PC-3 (cell line): ENCODE data around the gene ZNF134. TPM values are rescaled to one million over a fixed set of nuclear protein-coding genes. Genes with fewer than 3 reads are reported as not detected.

Experiments
- ATAC-seq: fragments of 200-7000 bp; cut with Tn5 transposase; 2 replicates; pipeline ENCODE4 v1.9.1; 2020; ENCODE audit warnings: mild to moderate bottlenecking, moderate library complexity
- BruUV-seq: library from RNA; stranded (reverse); fragments of 400-500 nt; replicated peaks from 2 replicates; lab custom pipeline; 2021; lab: Mats Ljungman, UMichigan
- CTCF ChIA-PET: fragments of 300-600 bp; sonication (Branson Sonifier 250); formaldehyde crosslinking; loops from one replicate; lab custom pipeline; 2022; ENCODE audit warnings: antibody characterized with exemption; lab: Charles Lee
- POLR2A ChIA-PET: fragments of 300-600 bp; sonication (Branson Sonifier 250); formaldehyde crosslinking; loops from one replicate; lab custom pipeline; 2022; ENCODE audit warnings: antibody characterized with exemption; ENCODE audit not compliant: unreplicated experiment; lab: Charles Lee
- DNase-seq: peaks from one replicate; pipeline ENCODE4 v3.0.0-alpha.2; 2015
- H2AFZ ChIP-seq: fragments of 300-600 bp; sonication (generic); 2 replicates; pipeline ENCODE4 v1.6.0; 2016; ENCODE audit warnings: antibody characterized with exemption, low read length
- H3F3A ChIP-seq: fragments of 300-600 bp; sonication (generic); one replicate; pipeline ENCODE4 v1.6.0; 2017; ENCODE audit warnings: antibody characterized with exemption, low read length, control low read depth, mild to moderate bottlenecking; ENCODE audit not compliant: unreplicated experiment
- H3K27ac ChIP-seq: fragments of 300-600 bp; sonication (generic); 2 replicates; pipeline ENCODE4 v1.5.1; 2016; ENCODE audit warnings: mild to moderate bottlenecking, low read length
- H3K27me3 ChIP-seq: fragments of 300-600 bp; sonication (generic); 2 replicates; pipeline ENCODE4 v1.6.1; 2016; ENCODE audit warnings: low read length, mixed read lengths
- H3K36me3 ChIP-seq: fragments of 300-600 bp; sonication (generic); 2 replicates; pipeline ENCODE4 v1.6.1; 2016; ENCODE audit warnings: low read depth, mixed run types, low read length, mixed read lengths
- H3K4me1 ChIP-seq: fragments of 300-600 bp; sonication (generic); 2 replicates; pipeline ENCODE4 v1.5.1; 2016; ENCODE audit warnings: low read length; ENCODE audit not compliant: insufficient read depth
- H3K4me2 ChIP-seq: fragments of 300-600 bp; sonication (generic); 2 replicates; pipeline ENCODE4 v1.6.0; 2016; ENCODE audit warnings: low read length
- H3K4me3 ChIP-seq: fragments of 300-600 bp; sonication (generic); 2 replicates; pipeline ENCODE4 v1.5.1; 2016; ENCODE audit warnings: mild to moderate bottlenecking, low read length, mixed read lengths
- H3K79me2 ChIP-seq: fragments of 300-600 bp; sonication (generic); 2 replicates; pipeline ENCODE4 v1.6.1; 2017; ENCODE audit warnings: low read length, mixed read lengths
- H3K9ac ChIP-seq: fragments of 300-600 bp; sonication (generic); 2 replicates; pipeline ENCODE4 v1.6.0; 2016; ENCODE audit warnings: mild to moderate bottlenecking, low read length
- H3K9me2 ChIP-seq: fragments of 300-600 bp; sonication (generic); replicated peaks from 2 replicates; pipeline ENCODE4 v1.6.1; 2016; ENCODE audit warnings: mixed run types, low read length, mixed read lengths
- H3K9me3 ChIP-seq: fragments of 300-600 bp; sonication (generic); 2 replicates; pipeline ENCODE4 v1.6.1; 2016; ENCODE audit warnings: low read length, mixed read lengths
- H4K20me1 ChIP-seq: fragments of 300-600 bp; sonication (generic); 2 replicates; pipeline ENCODE4 v1.6.1; 2016; ENCODE audit warnings: low read length, mixed read lengths
- EZH2 ChIP-seq: fragments of 300-600 bp; sonication (generic); IDR thresholded peaks from one replicate; pipeline ENCODE4 v1.6.1; 2017; ENCODE audit warnings: antibody characterized with exemption, mild to moderate bottlenecking, low read length; ENCODE audit not compliant: unreplicated experiment
- EZH2phosphoT487 ChIP-seq: fragments of 300-600 bp; sonication (generic); IDR thresholded peaks from 2 replicates; pipeline ENCODE4 v1.6.1; 2018; ENCODE audit warnings: mild to moderate bottlenecking, antibody characterized with exemption, low read length, borderline replicate concordance
- intact Hi-C: fragments of 100-400 bp; cut with micrococcal nuclease; formaldehyde crosslinking; loops from 2 replicates; pipeline ENCODE4 v1.9.0; 2023
- total RNA-seq: library from RNA; depleted of rRNA; stranded (reverse); fragments of >200 nt; gene quantifications from 2 replicates; pipeline ENCODE4 v1.2.3, GENCODE V29; 2014
- TF ChIP-seq, protein P1 (sequence below): fragments of 300-600 bp; sonication (generic); conservative IDR thresholded peaks from 2 replicates; pipeline ENCODE4 v1.5.1; 2017; ENCODE audit warnings: antibody characterized with exemption, low read depth, mild to moderate bottlenecking, low read length

Gene ZNF134
- total RNA-seq, 1 experiment from 2014 or later, result 22.3 TPM

DNA sequence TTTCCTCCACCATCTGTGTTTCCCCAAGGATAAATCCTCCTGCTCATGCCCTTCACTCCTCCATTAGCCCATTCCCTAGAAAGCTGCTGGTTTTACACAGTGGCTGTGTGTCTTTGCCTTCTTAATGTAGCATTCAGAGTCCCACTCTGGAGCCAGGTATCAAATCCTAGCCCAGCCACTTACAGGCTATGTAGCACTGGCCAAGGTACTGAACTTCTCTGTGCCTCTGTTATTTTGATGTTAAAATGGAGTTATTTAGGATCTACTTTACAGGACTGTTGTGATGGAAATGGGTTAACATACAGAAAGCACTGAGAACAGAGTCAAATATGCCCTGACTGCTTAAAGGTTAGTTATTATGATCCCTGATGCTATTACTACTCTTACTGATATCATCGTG, 53.2 kb downstream of the ZNF134 start:
- Histone ChIP-seq H3K27me3 (no peaks in the 10 kb centered on the region), H3K27ac (no peak overlapping the region), H3K36me3 (no peaks in the 10 kb centered on the region), H3K9ac (no peak overlapping the region), H3K4me3 (no peak overlapping the region), H3K79me2 (no peaks in the 10 kb centered on the region), H3K4me2 (no peak overlapping the region), H3K9me3 (peaks cover 6% of the 10 kb centered on the region; the same call in 1 of the 2 replicates), H2AFZ (no peak overlapping the region), H3K4me1 (0 out of 2 replicates have a peak, but pooled peaks cover 4% of the 10 kb centered on the region), H3K9me2 (no peaks in the 10 kb centered on the region), H4K20me1 (no peaks in the 10 kb centered on the region), H3F3A (no peaks in the 10 kb centered on the region)
- intact Hi-C loops, result no loop called here
- POLR2A ChIA-PET, result no interaction called here
- ATAC-seq, result no peak
- no TSS peak for BruUV-seq
- no peak for DNase-seq
- TF ChIP-seq, protein P1, sequence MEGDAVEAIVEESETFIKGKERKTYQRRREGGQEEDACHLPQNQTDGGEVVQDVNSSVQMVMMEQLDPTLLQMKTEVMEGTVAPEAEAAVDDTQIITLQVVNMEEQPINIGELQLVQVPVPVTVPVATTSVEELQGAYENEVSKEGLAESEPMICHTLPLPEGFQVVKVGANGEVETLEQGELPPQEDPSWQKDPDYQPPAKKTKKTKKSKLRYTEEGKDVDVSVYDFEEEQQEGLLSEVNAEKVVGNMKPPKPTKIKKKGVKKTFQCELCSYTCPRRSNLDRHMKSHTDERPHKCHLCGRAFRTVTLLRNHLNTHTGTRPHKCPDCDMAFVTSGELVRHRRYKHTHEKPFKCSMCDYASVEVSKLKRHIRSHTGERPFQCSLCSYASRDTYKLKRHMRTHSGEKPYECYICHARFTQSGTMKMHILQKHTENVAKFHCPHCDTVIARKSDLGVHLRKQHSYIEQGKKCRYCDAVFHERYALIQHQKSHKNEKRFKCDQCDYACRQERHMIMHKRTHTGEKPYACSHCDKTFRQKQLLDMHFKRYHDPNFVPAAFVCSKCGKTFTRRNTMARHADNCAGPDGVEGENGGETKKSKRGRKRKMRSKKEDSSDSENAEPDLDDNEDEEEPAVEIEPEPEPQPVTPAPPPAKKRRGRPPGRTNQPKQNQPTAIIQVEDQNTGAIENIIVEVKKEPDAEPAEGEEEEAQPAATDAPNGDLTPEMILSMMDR, result no peak
- no peak for TF ChIP-seq EZH2
- no peak for TF ChIP-seq EZH2phosphoT487
- CTCF ChIA-PET, result no interaction called here

DNA sequence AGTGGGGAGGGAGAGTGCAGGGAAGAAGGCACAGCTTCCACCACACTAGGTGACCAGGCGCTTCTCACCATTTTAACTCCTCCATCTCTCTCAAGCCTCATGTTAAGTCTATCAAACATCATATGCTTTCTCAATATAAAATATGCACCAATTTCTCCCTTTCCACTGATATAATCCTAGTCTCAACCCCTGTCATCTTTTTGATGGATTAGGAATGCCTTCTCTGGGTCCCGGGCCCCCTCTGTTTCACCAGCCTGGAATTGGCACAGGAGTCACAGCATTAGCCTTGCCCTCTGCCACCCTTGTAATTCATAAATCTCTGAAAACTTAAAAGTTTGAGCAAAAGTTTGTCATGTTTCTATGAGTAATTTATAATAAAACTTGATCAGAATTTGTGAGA, 54.6 kb downstream of the ZNF134 start, which contains the start of gene ZSCAN4:
Gene ZSCAN4 (plus strand): TSS at position 301 of the 400 bp plus-strand sequence. CDS start 7,211 bp downstream, outside the sequence.
- DNase-seq (no peak), ATAC-seq (no peak)
- Histone ChIP-seq H3K79me2 (no peaks in the 10 kb centered on the region), H3K36me3 (no peaks in the 10 kb centered on the region), H3K9me2 (no peaks in the 10 kb centered on the region), H3K4me1 (0 out of 2 replicates have a peak, but pooled peaks cover 2% of the 10 kb centered on the region), H3K9ac (no peak within 1 kb of the TSS), H4K20me1 (no peaks in the 10 kb centered on the region), H3K27ac (no peak within 1 kb of the TSS), H3K27me3 (no peaks in the 10 kb centered on the region), H3K4me3 (no peak within 1 kb of the TSS), H3K4me2 (no peak within 1 kb of the TSS), H3F3A (no peaks in the 10 kb centered on the region), H3K9me3 (peaks cover 6% of the 10 kb centered on the region; the same call in 1 of the 2 replicates), H2AFZ (no peak within 1 kb of the TSS)
- ChIA-PET CTCF (no interaction called here), POLR2A (no interaction called here)
- TF ChIP-seq, protein P1, result no peak
- no peak for TF ChIP-seq EZH2phosphoT487
- no peak for TF ChIP-seq EZH2
- intact Hi-C loops, result no loop called here
- no TSS peak for BruUV-seq

DNA sequence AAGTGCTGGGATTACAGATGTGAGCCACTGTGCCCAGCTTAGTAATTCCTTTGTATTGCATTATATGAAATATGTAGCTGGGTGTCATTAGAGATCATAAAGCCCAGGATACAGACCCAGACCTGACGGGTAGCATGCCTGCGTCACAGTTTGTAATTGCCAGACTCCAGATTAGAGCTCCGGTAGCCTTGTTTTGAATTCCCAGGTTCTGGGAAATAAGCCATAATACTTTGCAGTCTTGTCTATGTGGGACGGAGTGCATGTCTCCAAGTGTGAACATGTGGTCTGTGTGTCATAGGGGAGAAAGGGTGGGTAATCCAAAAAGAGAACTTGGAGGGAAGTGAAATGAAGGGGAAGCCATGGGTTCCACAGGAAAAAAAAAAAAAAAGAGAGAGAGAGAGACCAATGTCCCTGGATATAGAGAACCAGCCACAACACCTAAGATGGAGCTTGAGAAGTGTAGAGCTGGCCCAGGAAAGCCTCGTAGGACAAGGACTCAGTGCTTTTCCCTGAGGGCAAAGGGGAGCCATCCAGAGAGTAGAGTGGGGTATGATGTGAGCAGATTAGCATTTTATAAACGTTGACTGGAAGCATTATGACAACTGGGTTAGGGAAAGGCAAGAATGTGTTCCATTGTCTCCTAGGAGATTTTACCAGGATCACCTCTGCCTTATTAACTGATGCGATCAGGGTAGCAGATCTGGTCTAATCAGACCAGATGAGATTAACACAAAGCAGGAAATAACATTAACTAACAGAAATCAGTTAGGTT, 57.3 kb downstream of the ZNF134 start:
- Histone ChIP-seq H3K4me3 (no peak overlapping the region), H3K4me2 (no peak overlapping the region), H3K27ac (no peak overlapping the region), H3F3A (no peaks in the 10 kb centered on the region), H3K9me2 (no peaks in the 10 kb centered on the region), H3K27me3 (no peaks in the 10 kb centered on the region), H3K36me3 (no peaks in the 10 kb centered on the region), H4K20me1 (no peaks in the 10 kb centered on the region), H3K79me2 (no peaks in the 10 kb centered on the region), H3K4me1 (no peaks in the 10 kb centered on the region), H3K9me3 (peaks cover 6% of the 10 kb centered on the region; the same call in 1 of the 2 replicates), H2AFZ (no peak overlapping the region), H3K9ac (no peak overlapping the region)
- ChIA-PET POLR2A (no interaction called here), CTCF (no interaction called here)
- ATAC-seq (no peak), DNase-seq (no peak)
- no TSS peak for BruUV-seq
- TF ChIP-seq, protein P1, result no peak
- no peak for TF ChIP-seq EZH2
- TF ChIP-seq EZH2phosphoT487, result no peak
- intact Hi-C loops, result no loop called here
